Measurements from ENCODE around the gene BORA. TPM values are rescaled to one million over a fixed set of nuclear protein-coding genes. Genes with fewer than 3 reads are reported as not detected.

The BORA gene
- total RNA-seq (2022; extraction: Qiagen RNA extraction; ENCODE audit: low read depth), result 6.2 to 8.6 TPM (median 7.7 TPM) in 5 replicates

DNA sequence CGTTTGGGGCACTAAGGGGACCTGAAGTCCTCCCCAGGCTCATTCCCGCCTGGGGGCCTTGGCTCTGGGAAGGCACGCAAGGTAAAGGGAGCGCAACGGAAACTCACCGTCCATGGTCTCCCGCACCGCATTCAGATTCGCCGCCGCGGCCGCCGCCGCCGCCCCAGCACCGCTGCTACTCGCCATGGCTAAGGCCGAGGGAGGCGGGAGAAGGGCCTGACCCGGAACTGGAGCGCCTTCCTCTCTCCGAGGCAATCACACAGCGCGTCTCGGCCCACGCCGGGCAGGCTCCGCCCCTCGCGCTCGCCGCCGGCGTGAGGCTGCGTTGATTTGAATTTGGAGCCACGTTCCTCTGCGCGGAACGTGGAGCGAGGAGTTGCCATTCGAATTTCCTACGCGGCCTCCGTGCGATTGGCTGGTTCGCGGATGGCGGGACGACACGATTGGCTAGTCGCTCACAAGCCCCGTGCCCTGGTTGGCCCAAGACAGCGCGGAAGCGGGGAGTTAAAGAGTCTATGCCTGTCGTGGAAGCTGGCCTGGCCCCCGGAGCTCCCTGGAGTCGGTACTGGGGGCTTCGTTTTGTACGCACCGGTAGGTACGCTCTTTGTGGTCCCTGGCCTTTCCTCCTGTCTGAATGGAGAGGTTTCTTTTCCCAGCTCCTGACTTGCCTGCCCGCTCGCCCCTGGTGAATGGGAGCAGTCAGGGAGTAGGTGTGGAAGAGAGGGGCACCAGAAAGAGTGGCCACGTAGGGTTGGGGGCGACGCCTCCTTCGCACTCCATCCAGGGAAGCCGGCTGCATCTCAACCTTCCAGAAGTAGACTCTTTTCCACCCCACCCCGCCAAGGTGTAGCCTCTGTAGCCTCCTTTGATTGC, at the start of gene BORA, which contains the start of gene MZT1:
BORA (plus strand) TSS at position 507 of the 873 bp plus-strand sequence. CDS start 1,018 bp downstream, outside the sequence.
MZT1 (minus strand) TSS at position 213 of the 873 bp plus-strand sequence; CDS start at position 186, 27 bp downstream.

DNA sequence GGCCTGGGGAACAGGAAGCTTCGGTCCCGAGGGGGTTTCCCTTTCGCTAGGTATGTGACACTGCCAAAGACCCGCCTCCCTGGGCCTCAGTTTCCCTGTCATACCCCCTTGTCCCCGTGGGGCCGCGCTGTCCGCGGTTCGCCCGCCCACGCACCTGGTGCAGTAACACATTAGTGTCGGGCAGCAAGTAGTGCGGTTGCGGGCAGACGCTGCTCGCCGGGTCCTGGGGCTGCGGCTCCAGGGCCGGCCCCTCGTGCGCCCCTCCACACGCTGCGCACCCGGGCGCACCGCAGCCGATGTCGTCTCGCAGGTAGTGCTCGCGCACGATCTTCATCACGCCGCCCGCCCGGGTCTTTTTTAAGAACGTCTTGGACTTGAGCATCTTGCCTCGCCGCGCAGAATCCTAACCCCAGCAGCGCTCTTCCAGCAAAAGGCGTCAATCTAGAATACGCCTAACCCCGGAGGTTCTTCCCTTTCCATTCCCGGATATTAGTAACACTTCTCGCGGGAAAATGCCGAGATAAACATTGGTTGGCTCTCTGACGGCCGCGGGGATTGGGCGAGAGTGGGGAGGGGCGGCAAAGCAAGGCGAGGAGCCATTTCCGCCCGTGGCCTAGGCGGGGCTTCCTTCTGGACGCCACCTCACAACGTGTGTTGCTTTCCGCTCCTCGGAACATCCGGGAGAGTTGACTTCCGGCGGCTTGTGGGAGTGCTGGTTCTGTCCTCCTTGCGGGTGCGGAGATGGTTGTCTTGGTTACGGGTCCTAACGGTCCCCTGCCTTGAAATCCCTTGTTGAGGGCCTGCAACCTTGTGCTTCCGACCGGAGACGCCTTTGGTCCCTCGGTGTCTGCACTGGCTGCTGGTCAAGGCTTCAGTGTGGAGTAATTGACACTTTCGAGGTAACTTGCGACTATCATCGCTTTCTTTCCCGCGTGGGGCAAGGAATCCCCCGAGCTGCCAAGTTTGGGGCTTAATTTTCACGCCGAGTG, 54.0 kb downstream of the BORA start, which contains the start of the genes DIS3 and PIBF1:
DIS3 (minus strand) TSS at position 450 of the 989 bp plus-strand sequence; CDS start at position 382, 68 bp downstream.
PIBF1 (plus strand) TSS at position 683 of the 989 bp plus-strand sequence. CDS start 1,337 bp downstream, outside the sequence.

Other genes starting within 250 kb of the BORA start
- gene MZT1, start 294 bp upstream of the BORA start, total RNA-seq (2022; extraction: Qiagen RNA extraction; ENCODE audit: low read depth), result 5.1 to 14.5 TPM (median 9.4 TPM) in 5 replicates
- gene DIS3, start 54.0 kb downstream of the BORA start, total RNA-seq (2022; extraction: Qiagen RNA extraction; ENCODE audit: low read depth), result 14.7 to 22.2 TPM (median 19.4 TPM) in 5 replicates
- gene PIBF1, start 54.2 kb downstream of the BORA start, total RNA-seq (2022; extraction: Qiagen RNA extraction; ENCODE audit: low read depth), result 3.2 to 6.6 TPM (median 4.4 TPM) in 5 replicates

Data from A549 treated with ZK216348 at 1 μM for 4 hours (cell line).